ENCODE results near the gene POFUT2.

DNA sequence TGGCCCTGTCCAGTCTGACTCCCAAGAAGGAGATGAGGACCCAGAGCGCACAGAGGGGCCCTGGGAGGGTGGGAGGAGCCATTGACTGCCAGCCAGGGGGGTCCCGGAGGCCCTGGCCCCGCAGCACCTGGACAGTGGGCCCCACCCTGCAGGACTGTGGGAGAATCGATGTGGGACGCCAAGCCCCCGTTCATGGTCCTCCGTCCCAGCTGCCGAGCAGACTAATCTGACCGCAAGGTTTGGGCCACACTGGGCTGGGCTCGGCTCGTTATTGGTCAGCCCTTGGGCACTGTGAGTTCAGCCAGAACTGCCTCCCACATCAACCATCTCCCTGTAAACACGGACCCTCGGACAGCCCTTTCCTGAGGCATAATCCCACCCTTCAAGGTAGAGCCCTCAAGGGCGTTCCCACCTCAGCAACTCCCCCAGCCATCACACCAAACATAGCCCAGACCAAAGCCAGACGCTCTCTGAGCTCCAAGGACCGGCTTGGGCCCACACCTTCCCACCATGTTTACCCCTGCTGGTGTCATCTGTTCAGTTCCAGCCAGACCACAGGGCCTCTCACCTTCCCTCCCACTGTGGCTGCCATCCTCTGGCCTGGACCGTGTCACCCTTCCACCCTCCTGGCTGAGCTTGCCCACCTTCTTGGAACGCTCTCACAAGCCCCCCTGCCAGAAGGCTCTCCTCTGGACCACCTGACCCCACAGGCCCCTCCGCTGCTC is 16.2 kb upstream of the POFUT2 start:
- TF ChIP-seq, protein P1, sequence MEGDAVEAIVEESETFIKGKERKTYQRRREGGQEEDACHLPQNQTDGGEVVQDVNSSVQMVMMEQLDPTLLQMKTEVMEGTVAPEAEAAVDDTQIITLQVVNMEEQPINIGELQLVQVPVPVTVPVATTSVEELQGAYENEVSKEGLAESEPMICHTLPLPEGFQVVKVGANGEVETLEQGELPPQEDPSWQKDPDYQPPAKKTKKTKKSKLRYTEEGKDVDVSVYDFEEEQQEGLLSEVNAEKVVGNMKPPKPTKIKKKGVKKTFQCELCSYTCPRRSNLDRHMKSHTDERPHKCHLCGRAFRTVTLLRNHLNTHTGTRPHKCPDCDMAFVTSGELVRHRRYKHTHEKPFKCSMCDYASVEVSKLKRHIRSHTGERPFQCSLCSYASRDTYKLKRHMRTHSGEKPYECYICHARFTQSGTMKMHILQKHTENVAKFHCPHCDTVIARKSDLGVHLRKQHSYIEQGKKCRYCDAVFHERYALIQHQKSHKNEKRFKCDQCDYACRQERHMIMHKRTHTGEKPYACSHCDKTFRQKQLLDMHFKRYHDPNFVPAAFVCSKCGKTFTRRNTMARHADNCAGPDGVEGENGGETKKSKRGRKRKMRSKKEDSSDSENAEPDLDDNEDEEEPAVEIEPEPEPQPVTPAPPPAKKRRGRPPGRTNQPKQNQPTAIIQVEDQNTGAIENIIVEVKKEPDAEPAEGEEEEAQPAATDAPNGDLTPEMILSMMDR (IDR thresholded peaks at IDR 0.05): no peak
- TF ChIP-seq EP300 (IDR thresholded peaks at IDR 0.05): no peak

Data from sigmoid colon (tissue), 4 donors.